Left kidney (tissue), 8 donors: ENCODE data around the gene CLMP. TPM values are rescaled to one million over a fixed set of nuclear protein-coding genes. Genes with fewer than 3 reads are reported as not detected.

Experiments
- DNase-seq: peaks from one replicate; pipeline ENCODE4 v3.0.0-alpha.2; 2013
- long read RNA-seq, 8 donors: transcript quantifications; one replicate each; lab custom pipeline, GENCODE V29; 2026
- polyA plus RNA-seq: library from polyadenylated mRNA; unstranded; fragments of 120-200 nt; gene quantifications from one replicate; pipeline ENCODE4 v1.2.1, GENCODE V29; 2013; ENCODE audit not compliant: insufficient read length

The CLMP gene, protein sequence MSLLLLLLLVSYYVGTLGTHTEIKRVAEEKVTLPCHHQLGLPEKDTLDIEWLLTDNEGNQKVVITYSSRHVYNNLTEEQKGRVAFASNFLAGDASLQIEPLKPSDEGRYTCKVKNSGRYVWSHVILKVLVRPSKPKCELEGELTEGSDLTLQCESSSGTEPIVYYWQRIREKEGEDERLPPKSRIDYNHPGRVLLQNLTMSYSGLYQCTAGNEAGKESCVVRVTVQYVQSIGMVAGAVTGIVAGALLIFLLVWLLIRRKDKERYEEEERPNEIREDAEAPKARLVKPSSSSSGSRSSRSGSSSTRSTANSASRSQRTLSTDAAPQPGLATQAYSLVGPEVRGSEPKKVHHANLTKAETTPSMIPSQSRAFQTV
- 34.1 TPM for polyA plus RNA-seq
- long read RNA-seq, donor 1, full-length matches to known transcripts, result 7 of 13 reads
- long read RNA-seq, donor 1, partial matches to known transcripts, result 6 of 13 reads
- long read RNA-seq, donor 1, other reads (novel, unspliced or antisense), result 0 of 13 reads
- long read RNA-seq, donor 2, full-length matches to known transcripts, result 7 of 20 reads
- long read RNA-seq, donor 2, partial matches to known transcripts, result 13 of 20 reads
- long read RNA-seq, donor 2, other reads (novel, unspliced or antisense), result 0 of 20 reads
- long read RNA-seq, donor 3, full-length matches to known transcripts, result 2 of 2 reads
- long read RNA-seq, donor 3, partial matches to known transcripts, result 0 of 2 reads
- long read RNA-seq, donor 3, other reads (novel, unspliced or antisense), result 0 of 2 reads
- long read RNA-seq, donor 4, result 0 reads
- long read RNA-seq, donor 5, full-length matches to known transcripts, result 7 of 7 reads
- long read RNA-seq, donor 5, partial matches to known transcripts, result 0 of 7 reads
- long read RNA-seq, donor 5, other reads (novel, unspliced or antisense), result 0 of 7 reads
- long read RNA-seq, donor 6, full-length matches to known transcripts, result 3 of 8 reads
- long read RNA-seq, donor 6, partial matches to known transcripts, result 5 of 8 reads
- long read RNA-seq, donor 6, other reads (novel, unspliced or antisense), result 0 of 8 reads
- long read RNA-seq, donor 7, full-length matches to known transcripts, result 3 of 9 reads
- long read RNA-seq, donor 7, partial matches to known transcripts, result 6 of 9 reads
- long read RNA-seq, donor 7, other reads (novel, unspliced or antisense), result 0 of 9 reads
- long read RNA-seq, donor 8, full-length matches to known transcripts, result 3 of 3 reads
- long read RNA-seq, donor 8, partial matches to known transcripts, result 0 of 3 reads
- long read RNA-seq, donor 8, other reads (novel, unspliced or antisense), result 0 of 3 reads

DNA sequence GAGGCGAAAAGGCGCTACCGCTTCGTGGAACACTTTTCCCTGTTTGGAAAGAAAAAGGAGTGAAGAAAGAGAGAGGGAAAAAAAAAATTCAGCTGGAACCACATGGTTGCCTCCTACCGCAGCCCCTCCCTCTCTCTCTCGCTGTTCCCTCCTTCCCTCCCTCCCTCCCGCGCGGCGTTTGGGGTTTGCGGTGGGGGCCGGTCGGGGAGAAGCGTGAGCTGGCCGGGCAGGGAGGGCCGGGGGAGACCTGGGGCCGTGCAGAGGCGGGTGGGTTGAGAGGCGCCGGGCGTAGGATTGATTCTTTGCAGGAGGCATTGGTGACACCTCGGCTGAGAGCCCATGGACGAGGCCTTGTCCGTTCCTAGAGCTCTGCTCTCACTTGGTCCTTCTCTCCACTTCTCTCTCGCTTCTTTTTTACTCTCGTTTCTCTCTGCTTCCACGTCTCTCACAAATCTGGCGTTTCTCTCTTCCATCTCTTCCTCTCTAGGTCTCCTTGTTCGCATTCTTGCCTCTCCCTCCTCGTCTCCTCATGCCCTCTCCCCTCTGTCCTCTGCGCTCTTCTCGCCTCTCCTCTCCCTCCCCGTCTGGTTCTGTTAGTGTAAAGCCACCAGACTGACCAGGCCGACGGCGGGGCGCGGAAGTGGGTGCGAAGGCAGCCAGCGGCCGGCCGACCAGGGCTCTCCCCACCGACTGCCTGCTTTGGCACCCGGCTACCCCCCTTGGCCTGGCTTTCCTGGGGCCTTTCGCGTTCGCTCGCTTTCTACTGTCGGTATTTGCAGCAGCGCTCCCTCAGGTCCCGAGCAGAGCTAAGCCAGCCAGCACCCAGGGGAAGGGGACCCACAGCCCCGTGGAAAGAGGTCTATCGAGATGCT is at the start of gene CLMP:
CLMP (minus strand) TSS at position 61 of the 872 bp plus-strand sequence. CDS start 308 bp downstream, outside the sequence.
- DNase-seq, result peak; percentile 63

- DNase-seq, result no peak
Observed at GRCh38 chr11:123241874-123242543, 47.0 kb upstream of the CLMP start.

DNA sequence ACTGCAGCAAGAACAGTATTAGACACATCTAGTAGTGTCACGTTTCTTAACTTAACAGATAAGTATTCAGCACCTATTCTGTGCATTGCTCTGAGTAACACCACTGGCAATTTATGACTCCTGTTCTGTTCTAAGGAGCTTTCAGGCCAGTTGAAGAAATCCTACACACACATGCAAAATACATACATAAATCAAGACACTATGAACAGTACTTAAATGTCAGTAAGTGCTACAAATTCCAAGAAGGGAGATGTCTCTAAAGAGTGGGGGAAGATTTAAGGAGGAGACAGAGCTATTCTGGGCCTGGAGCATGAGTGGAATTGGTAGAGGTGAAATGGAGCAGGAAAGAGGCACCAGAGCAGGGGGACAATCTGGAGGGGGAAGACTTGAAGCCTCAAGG is 46.2 kb upstream of the CLMP start:
- no peak for DNase-seq

DNA sequence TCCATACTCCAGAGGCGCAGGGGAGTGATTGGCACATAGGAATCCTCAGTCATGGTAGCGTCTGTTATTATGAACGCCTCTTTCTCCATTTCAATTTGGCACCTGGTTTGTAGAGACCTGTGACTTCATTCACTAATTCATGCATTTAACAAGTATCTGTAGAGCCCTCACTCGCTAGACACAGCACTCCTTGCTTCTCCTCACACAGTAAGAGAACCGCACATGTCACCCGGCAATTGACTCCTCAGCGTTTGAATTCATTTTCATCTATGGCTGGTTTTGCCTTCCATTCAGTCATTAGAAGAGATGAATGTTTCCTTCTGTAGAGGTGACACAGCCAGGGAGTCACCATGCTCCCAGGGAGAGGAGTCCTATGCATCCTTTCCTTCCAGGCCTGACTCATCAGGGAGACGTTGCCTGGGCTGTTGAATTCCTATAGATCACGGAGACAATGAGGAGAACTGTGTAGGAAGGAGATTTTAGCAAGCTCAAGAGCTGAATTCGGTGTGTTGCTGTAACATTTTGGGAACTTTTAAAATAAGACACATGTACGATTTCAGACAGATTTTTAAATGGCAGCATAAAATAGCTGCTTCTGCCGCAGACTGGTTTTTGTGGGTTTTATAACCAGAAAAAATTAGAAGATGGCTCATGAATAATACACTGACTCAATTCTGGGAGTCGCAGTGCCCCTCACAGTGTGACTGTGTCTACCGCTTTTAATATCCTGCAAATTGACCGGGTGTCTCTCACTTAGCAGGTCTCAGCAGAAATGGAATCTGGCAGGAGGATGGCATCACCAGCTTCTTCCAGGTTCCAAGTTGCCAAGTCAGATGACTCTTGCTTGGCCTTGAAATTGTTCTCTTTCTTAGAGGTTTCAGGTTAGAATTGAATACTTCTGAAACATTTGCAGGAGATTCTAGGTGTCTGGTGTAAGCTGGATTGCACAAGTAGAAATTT is 44.4 kb upstream of the CLMP start:
- no peak for DNase-seq

DNA sequence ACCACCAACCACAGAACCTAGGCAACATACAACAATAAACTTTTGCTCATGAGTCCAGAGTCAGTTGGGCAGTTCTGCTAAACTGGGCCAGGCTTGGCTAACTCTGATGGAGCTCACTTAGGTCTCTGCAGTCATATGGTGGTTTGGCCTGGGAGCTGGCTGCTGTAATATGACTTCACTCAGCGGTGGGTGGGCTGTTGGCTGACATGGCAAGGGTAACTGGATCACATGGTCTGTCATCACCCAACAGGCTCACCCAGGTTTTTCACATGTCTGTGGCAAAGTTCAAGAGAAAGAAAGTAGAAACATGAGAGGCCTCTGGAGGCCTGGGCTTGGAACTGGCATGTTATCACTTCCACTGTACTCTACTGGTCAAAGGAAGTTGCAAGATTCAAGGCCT is 43.2 kb upstream of the CLMP start:
- DNase-seq, result no peak

DNA sequence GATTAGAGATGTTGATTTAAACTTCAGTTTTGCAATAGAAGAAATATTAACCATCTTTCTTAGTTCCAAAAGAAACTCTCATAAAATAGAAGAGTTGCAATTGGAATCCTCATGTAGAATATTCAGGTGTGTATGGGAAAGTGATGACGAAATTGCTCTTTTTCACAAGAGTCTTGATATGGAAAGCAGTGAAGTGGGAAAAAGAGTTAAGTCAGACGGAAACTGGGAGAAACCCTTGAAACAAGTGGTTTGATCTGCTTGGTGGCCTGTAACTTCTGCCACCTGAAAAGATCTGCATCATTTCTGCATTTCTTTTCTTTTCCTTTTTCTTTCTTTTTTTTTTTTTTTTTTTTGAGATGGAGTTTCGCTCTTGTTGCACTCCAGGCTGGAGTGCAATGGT is 41.8 kb upstream of the CLMP start:
- DNase-seq, result no peak

DNA sequence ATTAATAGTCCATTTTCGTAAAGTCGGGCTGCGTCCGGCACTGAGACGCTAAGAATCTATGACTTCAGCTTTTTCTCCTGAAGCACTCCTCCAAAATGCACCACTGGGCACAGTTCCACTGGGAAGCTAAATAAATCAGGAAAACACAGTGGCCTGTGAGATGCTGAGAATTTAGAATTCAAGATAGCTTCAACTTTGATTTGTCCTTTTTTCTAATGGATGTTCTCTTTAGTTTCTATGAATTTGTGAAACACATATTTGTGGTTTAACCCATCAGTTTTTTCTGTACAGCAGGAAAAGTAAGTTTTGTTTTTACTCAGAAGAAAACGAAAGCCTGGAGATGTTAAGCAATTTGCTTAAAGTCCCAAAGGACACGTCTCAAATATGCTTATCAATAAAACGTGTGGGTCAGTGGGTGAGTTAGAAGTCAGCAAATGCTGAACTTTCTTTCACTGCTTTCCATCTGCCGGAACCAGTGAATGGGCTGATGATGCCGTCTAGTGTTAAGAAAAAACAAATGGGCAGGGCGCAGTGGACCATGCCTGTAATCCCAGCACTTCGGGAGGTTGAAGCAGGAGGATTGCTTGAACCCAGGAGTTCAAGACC is 40.7 kb upstream of the CLMP start:
- DNase-seq, result no peak

GRCh38 chr11:123235117-123235655 is 40.1 kb upstream of the CLMP start:
- DNase-seq, result no peak

GRCh38 chr11:123233975-123234334 is 38.9 kb upstream of the CLMP start:
- DNase-seq, result no peak

GRCh38 chr11:123233280-123233974 is 38.4 kb upstream of the CLMP start:
- no peak for DNase-seq

DNA sequence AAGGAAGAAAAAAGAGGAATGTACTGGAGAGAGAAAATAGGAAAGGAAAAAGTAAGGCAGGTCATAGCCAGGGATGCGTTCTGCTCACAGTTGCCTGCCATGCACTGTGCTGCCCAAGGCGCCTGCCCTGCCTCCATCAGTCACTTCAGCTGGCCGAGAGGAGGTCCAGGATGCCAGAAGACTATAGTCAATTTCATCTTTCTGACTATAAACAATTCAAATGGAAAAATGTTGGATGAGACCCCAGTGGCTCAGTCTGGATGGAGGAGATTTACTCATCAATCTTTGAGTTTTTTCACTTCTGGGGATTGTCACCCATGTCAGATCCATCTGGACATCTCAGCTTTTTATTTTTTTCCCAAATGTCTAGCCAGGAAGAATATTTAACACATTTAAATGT is 36.7 kb upstream of the CLMP start:
- DNase-seq, result no peak

DNA sequence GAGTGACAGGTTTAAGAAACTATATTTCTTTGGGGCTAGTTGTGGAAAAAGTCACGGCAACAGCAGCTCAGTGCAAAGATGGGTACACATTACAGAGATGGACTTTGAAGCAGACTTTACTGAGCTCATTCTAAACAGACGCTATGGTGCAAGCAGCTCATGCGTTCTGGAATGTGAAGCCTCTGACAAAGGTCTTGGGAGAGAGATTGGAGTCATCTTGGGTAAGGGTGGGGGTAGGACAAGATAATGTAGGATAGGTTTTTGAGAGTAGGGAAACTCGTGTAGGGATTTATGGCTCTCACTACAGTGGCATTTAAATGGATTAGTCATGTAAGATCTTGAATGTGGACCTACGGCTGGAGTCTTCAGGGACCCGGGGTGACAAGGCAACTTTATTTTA is 36.2 kb upstream of the CLMP start:
- no peak for DNase-seq

DNA sequence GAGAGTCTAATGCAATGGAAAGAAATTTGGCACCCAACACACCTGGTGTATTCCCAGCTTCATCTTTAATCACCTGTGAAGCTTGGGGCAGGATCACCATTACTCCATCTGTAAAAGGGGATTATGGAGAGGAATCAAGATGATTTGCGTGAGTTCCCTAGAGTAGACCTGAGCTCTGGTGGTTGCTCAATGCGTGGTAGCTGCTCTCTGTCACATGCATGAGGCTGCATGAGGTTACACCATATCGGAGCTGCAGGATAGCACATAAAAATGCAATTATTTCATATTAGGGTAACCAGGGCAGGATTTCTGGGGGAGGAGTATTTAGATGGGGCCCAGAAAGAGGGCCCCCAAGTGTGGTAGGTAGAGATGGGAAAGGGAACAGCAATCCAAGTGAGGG is 35.3 kb upstream of the CLMP start:
- DNase-seq, result no peak

- no peak for DNase-seq
Observed at GRCh38 chr11:123228496-123229163, 33.6 kb upstream of the CLMP start.

- DNase-seq, result no peak
Observed at GRCh38 chr11:123227763-123228495, 32.9 kb upstream of the CLMP start.

GRCh38 chr11:123221584-123221983 is 26.5 kb upstream of the CLMP start:
- no peak for DNase-seq

DNA sequence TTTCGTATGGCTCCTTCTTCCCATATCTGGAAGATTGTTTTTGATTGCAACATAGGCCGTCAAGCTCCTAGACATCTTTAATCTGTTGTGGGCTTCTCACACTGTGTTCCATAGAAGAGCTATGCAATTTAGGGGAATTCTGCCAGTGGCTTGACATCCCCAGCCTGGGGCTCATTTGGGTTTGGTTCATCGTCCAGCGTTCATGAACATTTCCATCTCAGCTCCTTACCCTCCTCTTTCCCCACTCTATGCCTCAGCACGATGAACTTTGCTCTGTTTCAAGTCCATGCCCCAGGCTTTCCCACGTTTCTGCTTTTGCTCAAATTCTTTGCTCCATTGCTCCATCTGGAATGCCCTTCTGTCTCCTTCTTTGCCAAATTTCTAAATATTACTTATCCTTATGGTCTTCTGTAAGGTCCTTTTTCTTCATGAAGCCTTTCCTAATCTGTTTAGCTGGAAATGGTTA is 26.1 kb upstream of the CLMP start:
- DNase-seq, result no peak
